ENCODE results near the gene COL26A1.

DNA sequence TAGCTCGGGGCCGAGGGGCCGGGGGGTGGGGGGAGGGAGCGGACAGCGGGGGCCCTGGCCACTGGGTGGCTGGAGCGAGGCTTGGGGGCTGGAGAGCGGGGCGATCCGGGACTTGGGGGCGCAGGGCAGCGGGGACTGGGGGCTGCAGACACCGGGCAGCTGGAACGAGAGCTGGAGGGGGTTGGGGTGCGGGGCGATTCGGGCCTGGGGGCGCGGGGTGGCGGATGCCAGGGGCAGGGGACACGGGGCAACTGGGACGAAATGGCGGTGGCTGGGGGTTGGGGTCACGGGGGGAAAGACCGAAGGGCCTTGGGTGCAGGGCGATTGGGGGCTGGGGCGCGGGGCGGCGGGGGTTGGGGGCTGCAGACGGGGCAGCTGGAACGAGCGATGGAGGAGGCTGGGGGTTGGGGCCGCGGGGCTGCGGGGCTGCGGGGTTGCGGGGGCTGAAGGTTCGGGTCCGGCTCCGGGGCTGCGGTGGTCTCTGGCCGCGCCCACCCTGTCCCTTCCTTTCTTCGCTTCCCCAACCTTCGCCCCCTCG lies 590 bp downstream of the COL26A1 start:
- TF ChIP-seq ZNF76 (tag by site-specific recombination; IDR thresholded peaks at IDR 0.05; ENCODE audit: borderline replicate concordance, low read depth) (no peak), ZBTB1 (tag by site-specific recombination; IDR thresholded peaks at IDR 0.05) (no peak), ZBTB21 (tag by site-specific recombination; IDR thresholded peaks at IDR 0.05) (no peak), SP2 (tag by site-specific recombination; IDR thresholded peaks at IDR 0.05) (no peak), ZBTB7A (tag by site-specific recombination; IDR thresholded peaks at IDR 0.05; ENCODE audit: low read depth) (no peak), BCL11A (tag by site-specific recombination; IDR thresholded peaks at IDR 0.05; ENCODE audit: low read depth) (no peak), TCF7L2 (IDR thresholded peaks at IDR 0.05; ENCODE audit: borderline replicate concordance, low read depth, low read length) (no peak), KLF1 (tag by site-specific recombination; IDR thresholded peaks at IDR 0.05) (no peak)
- TF ChIP-seq, protein P1, sequence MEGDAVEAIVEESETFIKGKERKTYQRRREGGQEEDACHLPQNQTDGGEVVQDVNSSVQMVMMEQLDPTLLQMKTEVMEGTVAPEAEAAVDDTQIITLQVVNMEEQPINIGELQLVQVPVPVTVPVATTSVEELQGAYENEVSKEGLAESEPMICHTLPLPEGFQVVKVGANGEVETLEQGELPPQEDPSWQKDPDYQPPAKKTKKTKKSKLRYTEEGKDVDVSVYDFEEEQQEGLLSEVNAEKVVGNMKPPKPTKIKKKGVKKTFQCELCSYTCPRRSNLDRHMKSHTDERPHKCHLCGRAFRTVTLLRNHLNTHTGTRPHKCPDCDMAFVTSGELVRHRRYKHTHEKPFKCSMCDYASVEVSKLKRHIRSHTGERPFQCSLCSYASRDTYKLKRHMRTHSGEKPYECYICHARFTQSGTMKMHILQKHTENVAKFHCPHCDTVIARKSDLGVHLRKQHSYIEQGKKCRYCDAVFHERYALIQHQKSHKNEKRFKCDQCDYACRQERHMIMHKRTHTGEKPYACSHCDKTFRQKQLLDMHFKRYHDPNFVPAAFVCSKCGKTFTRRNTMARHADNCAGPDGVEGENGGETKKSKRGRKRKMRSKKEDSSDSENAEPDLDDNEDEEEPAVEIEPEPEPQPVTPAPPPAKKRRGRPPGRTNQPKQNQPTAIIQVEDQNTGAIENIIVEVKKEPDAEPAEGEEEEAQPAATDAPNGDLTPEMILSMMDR (tag by site-specific recombination; IDR thresholded peaks at IDR 0.05), result no peak
- TF ChIP-seq, protein P2, sequence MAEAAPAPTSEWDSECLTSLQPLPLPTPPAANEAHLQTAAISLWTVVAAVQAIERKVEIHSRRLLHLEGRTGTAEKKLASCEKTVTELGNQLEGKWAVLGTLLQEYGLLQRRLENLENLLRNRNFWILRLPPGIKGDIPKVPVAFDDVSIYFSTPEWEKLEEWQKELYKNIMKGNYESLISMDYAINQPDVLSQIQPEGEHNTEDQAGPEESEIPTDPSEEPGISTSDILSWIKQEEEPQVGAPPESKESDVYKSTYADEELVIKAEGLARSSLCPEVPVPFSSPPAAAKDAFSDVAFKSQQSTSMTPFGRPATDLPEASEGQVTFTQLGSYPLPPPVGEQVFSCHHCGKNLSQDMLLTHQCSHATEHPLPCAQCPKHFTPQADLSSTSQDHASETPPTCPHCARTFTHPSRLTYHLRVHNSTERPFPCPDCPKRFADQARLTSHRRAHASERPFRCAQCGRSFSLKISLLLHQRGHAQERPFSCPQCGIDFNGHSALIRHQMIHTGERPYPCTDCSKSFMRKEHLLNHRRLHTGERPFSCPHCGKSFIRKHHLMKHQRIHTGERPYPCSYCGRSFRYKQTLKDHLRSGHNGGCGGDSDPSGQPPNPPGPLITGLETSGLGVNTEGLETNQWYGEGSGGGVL (tag by site-specific recombination; IDR thresholded peaks at IDR 0.05), result no peak
- TF ChIP-seq, protein P3, sequence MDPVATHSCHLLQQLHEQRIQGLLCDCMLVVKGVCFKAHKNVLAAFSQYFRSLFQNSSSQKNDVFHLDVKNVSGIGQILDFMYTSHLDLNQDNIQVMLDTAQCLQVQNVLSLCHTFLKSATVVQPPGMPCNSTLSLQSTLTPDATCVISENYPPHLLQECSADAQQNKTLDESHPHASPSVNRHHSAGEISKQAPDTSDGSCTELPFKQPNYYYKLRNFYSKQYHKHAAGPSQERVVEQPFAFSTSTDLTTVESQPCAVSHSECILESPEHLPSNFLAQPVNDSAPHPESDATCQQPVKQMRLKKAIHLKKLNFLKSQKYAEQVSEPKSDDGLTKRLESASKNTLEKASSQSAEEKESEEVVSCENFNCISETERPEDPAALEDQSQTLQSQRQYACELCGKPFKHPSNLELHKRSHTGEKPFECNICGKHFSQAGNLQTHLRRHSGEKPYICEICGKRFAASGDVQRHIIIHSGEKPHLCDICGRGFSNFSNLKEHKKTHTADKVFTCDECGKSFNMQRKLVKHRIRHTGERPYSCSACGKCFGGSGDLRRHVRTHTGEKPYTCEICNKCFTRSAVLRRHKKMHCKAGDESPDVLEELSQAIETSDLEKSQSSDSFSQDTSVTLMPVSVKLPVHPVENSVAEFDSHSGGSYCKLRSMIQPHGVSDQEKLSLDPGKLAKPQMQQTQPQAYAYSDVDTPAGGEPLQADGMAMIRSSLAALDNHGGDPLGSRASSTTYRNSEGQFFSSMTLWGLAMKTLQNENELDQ (tag by site-specific recombination; IDR thresholded peaks at IDR 0.05; ENCODE audit: low read depth), result no peak
- TF ChIP-seq, protein P4, sequence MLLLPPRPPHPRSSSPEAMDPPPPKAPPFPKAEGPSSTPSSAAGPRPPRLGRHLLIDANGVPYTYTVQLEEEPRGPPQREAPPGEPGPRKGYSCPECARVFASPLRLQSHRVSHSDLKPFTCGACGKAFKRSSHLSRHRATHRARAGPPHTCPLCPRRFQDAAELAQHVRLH (tag by site-specific recombination; IDR thresholded peaks at IDR 0.05), result no peak
- TF ChIP-seq, protein P5, sequence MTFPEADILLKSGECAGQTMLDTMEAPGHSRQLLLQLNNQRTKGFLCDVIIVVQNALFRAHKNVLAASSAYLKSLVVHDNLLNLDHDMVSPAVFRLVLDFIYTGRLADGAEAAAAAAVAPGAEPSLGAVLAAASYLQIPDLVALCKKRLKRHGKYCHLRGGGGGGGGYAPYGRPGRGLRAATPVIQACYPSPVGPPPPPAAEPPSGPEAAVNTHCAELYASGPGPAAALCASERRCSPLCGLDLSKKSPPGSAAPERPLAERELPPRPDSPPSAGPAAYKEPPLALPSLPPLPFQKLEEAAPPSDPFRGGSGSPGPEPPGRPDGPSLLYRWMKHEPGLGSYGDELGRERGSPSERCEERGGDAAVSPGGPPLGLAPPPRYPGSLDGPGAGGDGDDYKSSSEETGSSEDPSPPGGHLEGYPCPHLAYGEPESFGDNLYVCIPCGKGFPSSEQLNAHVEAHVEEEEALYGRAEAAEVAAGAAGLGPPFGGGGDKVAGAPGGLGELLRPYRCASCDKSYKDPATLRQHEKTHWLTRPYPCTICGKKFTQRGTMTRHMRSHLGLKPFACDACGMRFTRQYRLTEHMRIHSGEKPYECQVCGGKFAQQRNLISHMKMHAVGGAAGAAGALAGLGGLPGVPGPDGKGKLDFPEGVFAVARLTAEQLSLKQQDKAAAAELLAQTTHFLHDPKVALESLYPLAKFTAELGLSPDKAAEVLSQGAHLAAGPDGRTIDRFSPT (tag by site-specific recombination; IDR thresholded peaks at IDR 0.05), result no peak
